ENCODE measurements around the gene PRPH2.
"Not testable (repeated sequence)": the region's sequence is repeated elsewhere in the genome, so short reads cannot be mapped to it uniquely, and the experiment has no call there.

GRCh38 chr6:42702786-42703185 lies 19.6 kb downstream of the PRPH2 start:
- not testable (repeated sequence) for TF ChIP-seq CTCF, POLR2A (IDR thresholded peaks at IDR 0.05)
